ENCODE data around the gene JAK1. TPM values are rescaled to one million over a fixed set of nuclear protein-coding genes. Genes with fewer than 3 reads are reported as not detected.

JAK1 gene
- total and polyA plus RNA-seq, 2 experiments from 2014 or later: 90.8 to 124 TPM

DNA sequence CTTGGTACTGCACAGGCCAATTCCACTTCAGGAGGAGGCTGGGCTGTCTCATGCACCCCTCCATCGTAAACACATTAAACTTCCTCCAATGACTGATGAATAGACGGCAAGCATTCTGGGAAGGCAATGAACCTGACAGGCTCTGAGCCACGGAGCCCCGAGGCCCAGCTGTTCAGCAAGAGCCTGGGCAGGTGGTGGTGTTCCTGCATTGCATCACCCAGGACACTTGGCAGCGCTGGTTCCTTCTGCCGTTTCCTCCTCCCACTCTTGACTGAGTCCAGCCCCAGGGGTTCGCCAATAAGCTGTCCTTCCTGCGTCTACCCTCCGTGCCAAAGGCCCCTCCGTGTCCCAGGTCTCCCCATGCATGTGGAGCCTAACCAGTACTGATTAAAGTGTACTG lies 109.8 kb downstream of the JAK1 start:
- Histone ChIP-seq H3K27me3 (replicated peaks; ENCODE audit: insufficient read depth) (no peaks in the 10 kb centered on the region), H2AFZ (no peak overlapping the region), H3F3A (ENCODE audit: insufficient read depth) (no peaks in the 10 kb centered on the region), H3K79me2 (ENCODE audit: insufficient read depth) (no peaks in the 10 kb centered on the region), H3K4me1 (ENCODE audit: insufficient read depth) (no peaks in the 10 kb centered on the region), H3K9ac (no peak overlapping the region), H3K27ac (no peak overlapping the region), H3K9me2 (ENCODE audit: insufficient read depth) (no peaks in the 10 kb centered on the region), H3K4me3 (no peak overlapping the region), H4K20me1 (ENCODE audit: insufficient read depth) (no peaks in the 10 kb centered on the region), H3K4me2 (ENCODE audit: unreplicated experiment) (no peak overlapping the region), H3K9me3 (ENCODE audit: low read depth) (no peaks in the 10 kb centered on the region), H3K36me3 (ENCODE audit: low read depth) (peaks cover 42% of the 10 kb centered on the region)
- in situ Hi-C loops (cut with MboI): no loop called here
- TF ChIP-seq EZH2phosphoT487 (IDR thresholded peaks at IDR 0.05; ENCODE audit: insufficient read depth, low read depth) (no peak), EZH2 (IDR thresholded peaks at IDR 0.05; ENCODE audit: insufficient read depth, poor library complexity, severe bottlenecking) (no peak)
- no peak for DNase-seq
- 88% methylated on average over 10 of the region's 10 CpGs for WGBS, 2 experiments (ENCODE audit: low coverage in 1 of 2, low lambda C conversion rate in 2 of 2, missing lambda C conversion rate in 2 of 2)

DNA sequence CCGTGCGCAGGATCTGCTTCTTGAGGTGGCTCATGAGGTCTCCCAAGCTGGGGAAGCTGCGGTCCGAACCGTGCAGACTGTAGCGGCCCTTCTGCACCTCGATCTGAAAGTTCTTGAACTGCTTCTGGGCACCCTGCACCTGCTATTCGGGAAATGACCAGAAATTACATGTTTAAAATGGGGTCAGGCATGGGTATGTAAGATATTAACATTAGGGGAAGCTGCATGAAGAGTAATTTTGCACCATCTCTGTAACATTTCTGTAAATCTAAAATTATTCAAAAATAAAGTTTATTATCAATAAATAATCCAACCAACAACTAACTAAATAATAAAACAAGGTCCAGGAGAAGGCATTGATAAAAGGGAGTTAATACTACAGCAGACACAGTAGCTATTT lies 110.8 kb downstream of the JAK1 start:
- Histone ChIP-seq H3K27ac (no peak overlapping the region), H3K36me3 (ENCODE audit: low read depth) (peaks cover 46% of the 10 kb centered on the region), H3K9me3 (ENCODE audit: low read depth) (no peaks in the 10 kb centered on the region), H3F3A (ENCODE audit: insufficient read depth) (no peaks in the 10 kb centered on the region), H3K9ac (no peak overlapping the region), H3K27me3 (replicated peaks; ENCODE audit: insufficient read depth) (no peaks in the 10 kb centered on the region), H3K9me2 (ENCODE audit: insufficient read depth) (no peaks in the 10 kb centered on the region), H3K4me2 (ENCODE audit: unreplicated experiment) (no peak overlapping the region), H3K4me3 (no peak overlapping the region), H4K20me1 (ENCODE audit: insufficient read depth) (no peaks in the 10 kb centered on the region), H3K79me2 (ENCODE audit: insufficient read depth) (no peaks in the 10 kb centered on the region), H3K4me1 (ENCODE audit: insufficient read depth) (no peaks in the 10 kb centered on the region), H2AFZ (no peak overlapping the region)
- no peak for TF ChIP-seq EZH2phosphoT487 (IDR thresholded peaks at IDR 0.05; ENCODE audit: insufficient read depth, low read depth)
- no peak for TF ChIP-seq EZH2 (IDR thresholded peaks at IDR 0.05; ENCODE audit: insufficient read depth, poor library complexity, severe bottlenecking)
- no peak for DNase-seq
- in situ Hi-C loops (cut with MboI): no loop called here
- WGBS, 2 experiments (ENCODE audit: low coverage in 1 of 2, low lambda C conversion rate in 2 of 2, missing lambda C conversion rate in 2 of 2): 85 to 87% methylated on average over 8 of the region's 8 CpGs

DNA sequence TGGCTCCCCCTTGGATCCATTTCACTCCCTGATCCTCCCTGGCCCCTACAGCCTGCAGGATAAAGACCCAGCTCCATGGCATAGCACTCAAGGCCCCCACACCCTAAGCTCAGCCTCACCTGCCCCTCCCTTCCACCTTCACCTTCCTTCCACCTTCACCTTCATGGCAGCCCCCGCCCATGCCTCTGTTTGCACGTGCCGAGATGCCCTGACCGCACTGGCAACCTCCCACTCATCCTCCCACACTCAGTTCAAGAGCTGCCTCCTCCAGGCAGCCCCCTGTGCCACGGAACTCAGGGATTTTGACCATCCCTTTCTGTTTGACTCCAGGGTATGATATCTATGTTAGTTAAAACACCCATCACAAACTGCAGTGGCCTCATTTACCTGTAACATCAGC lies 111.7 kb downstream of the JAK1 start:
- no peak overlapping the region for H3K27ac ChIP-seq
- DNase-seq: no peak
- in situ Hi-C loops (cut with MboI): no loop called here
- H3K9ac ChIP-seq: no peak overlapping the region
- H3K79me2 ChIP-seq (ENCODE audit: insufficient read depth): no peaks in the 10 kb centered on the region
- TF ChIP-seq EZH2 (IDR thresholded peaks at IDR 0.05; ENCODE audit: insufficient read depth, poor library complexity, severe bottlenecking): no peak
- no peak for TF ChIP-seq EZH2phosphoT487 (IDR thresholded peaks at IDR 0.05; ENCODE audit: insufficient read depth, low read depth)
- no peaks in the 10 kb centered on the region for H3K9me2 ChIP-seq (ENCODE audit: insufficient read depth)
- H3K4me1 ChIP-seq (ENCODE audit: insufficient read depth): no peaks in the 10 kb centered on the region
- no peaks in the 10 kb centered on the region for H3K9me3 ChIP-seq (ENCODE audit: low read depth)
- no peak overlapping the region for H2AFZ ChIP-seq
- H3F3A ChIP-seq (ENCODE audit: insufficient read depth): no peaks in the 10 kb centered on the region
- H3K4me2 ChIP-seq (ENCODE audit: unreplicated experiment): no peak overlapping the region
- no peak overlapping the region for H3K4me3 ChIP-seq
- H3K27me3 ChIP-seq (replicated peaks; ENCODE audit: insufficient read depth): no peaks in the 10 kb centered on the region
- H3K36me3 ChIP-seq (ENCODE audit: low read depth): peaks cover 42% of the 10 kb centered on the region
- no peaks in the 10 kb centered on the region for H4K20me1 ChIP-seq (ENCODE audit: insufficient read depth)
- 86 to 92% methylated on average over 5 of the region's 5 CpGs for WGBS, 2 experiments (ENCODE audit: low coverage in 1 of 2, low lambda C conversion rate in 2 of 2, missing lambda C conversion rate in 2 of 2)

DNA sequence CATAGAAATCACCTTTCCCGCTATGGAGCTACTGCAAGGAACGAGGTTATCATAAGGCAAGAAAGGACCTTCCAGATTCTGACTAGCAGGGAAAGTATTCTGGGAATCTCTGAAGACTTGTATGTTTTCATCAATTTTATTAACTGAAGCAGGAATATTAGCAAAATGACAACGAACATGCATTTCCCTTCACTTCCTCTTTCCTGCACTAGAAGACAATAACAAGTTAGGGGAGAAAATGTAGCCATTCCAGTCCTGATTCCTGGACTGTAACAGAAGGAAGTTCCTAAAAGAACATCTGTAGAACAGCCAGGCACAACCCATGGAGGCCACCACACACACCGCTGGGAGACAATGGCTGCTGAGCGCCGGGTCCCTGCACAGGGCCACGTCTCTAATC lies 114.7 kb downstream of the JAK1 start:
- no peak for DNase-seq
- Histone ChIP-seq H4K20me1 (ENCODE audit: insufficient read depth) (no peaks in the 10 kb centered on the region), H3K9ac (no peak overlapping the region), H3K4me2 (ENCODE audit: unreplicated experiment) (no peak overlapping the region), H3K9me3 (ENCODE audit: low read depth) (no peaks in the 10 kb centered on the region), H3K36me3 (ENCODE audit: low read depth) (peaks cover 41% of the 10 kb centered on the region; the same call in 1 of the 2 replicates), H3K4me1 (ENCODE audit: insufficient read depth) (no peaks in the 10 kb centered on the region), H3K27me3 (replicated peaks; ENCODE audit: insufficient read depth) (no peaks in the 10 kb centered on the region), H3F3A (ENCODE audit: insufficient read depth) (no peaks in the 10 kb centered on the region), H3K27ac (no peak overlapping the region), H3K9me2 (ENCODE audit: insufficient read depth) (no peaks in the 10 kb centered on the region), H3K4me3 (no peak overlapping the region), H2AFZ (no peak overlapping the region), H3K79me2 (ENCODE audit: insufficient read depth) (no peaks in the 10 kb centered on the region)
- TF ChIP-seq EZH2 (IDR thresholded peaks at IDR 0.05; ENCODE audit: insufficient read depth, poor library complexity, severe bottlenecking) (no peak), EZH2phosphoT487 (IDR thresholded peaks at IDR 0.05; ENCODE audit: insufficient read depth, low read depth) (no peak)
- in situ Hi-C loops (cut with MboI): no loop called here
- WGBS, 2 experiments (ENCODE audit: low coverage in 1 of 2, low lambda C conversion rate in 2 of 2, missing lambda C conversion rate in 2 of 2): 84 to 86% methylated on average over 7 of the region's 7 CpGs

DNA sequence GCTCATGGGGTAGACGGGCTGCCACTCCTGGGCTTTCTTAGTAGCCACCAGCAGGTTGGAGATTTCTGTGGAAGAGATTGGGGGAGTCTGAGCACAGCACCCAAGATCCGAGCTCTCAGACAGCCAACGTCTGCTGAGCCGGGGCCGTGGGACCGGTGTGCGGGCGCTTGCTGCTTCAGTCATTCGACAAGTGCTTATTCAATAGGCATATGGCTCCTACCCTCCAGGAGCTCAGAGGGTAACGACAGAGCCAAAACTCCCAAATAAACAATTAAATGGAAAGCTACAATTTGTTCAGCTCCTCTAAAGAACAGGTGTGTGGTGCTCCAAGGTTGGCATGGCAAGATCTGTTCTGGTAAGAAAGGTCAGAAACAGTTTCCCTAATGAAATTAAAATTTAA lies 115.5 kb downstream of the JAK1 start:
- H3K27ac ChIP-seq: no peak overlapping the region
- H3F3A ChIP-seq (ENCODE audit: insufficient read depth): no peaks in the 10 kb centered on the region
- no peaks in the 10 kb centered on the region for H3K27me3 ChIP-seq (replicated peaks; ENCODE audit: insufficient read depth)
- 91 to 93% methylated on average over 10 of the region's 10 CpGs for WGBS, 2 experiments (ENCODE audit: low coverage in 1 of 2, low lambda C conversion rate in 2 of 2, missing lambda C conversion rate in 2 of 2)
- TF ChIP-seq EZH2 (IDR thresholded peaks at IDR 0.05; ENCODE audit: insufficient read depth, poor library complexity, severe bottlenecking) (no peak), EZH2phosphoT487 (IDR thresholded peaks at IDR 0.05; ENCODE audit: insufficient read depth, low read depth) (no peak)
- H4K20me1 ChIP-seq (ENCODE audit: insufficient read depth): no peaks in the 10 kb centered on the region
- H3K4me1 ChIP-seq (ENCODE audit: insufficient read depth): no peaks in the 10 kb centered on the region
- no peaks in the 10 kb centered on the region for H3K9me3 ChIP-seq (ENCODE audit: low read depth)
- in situ Hi-C loops (cut with MboI): no loop called here
- H3K4me2 ChIP-seq (ENCODE audit: unreplicated experiment): no peak overlapping the region
- DNase-seq: no peak
- H3K4me3 ChIP-seq: no peak overlapping the region
- no peaks in the 10 kb centered on the region for H3K9me2 ChIP-seq (ENCODE audit: insufficient read depth)
- no peaks in the 10 kb centered on the region for H3K79me2 ChIP-seq (ENCODE audit: insufficient read depth)
- H3K9ac ChIP-seq: no peak overlapping the region
- no peak overlapping the region for H2AFZ ChIP-seq
- H3K36me3 ChIP-seq (ENCODE audit: low read depth): peaks cover 36% of the 10 kb centered on the region; the same call in 1 of the 2 replicates

All from GM23248 (cell line).